KMS-11 (cell line): Measurements from ENCODE around the gene UBE2H.

Source experiments
- H2AFZ ChIP-seq: fragments of 200-600 bp; sonication (generic); 2 replicates; pipeline ENCODE4 v1.6.1; 2016; ENCODE audit warnings: antibody characterized with exemption, mixed run types, low read depth
- H3K27ac ChIP-seq: fragments of 200-600 bp; sonication (generic); 2 replicates; pipeline ENCODE4 v1.6.1; 2016; ENCODE audit warnings: mild to moderate bottlenecking, mixed run types
- H3K27me3 ChIP-seq: fragments of 200-600 bp; sonication (generic); 2 replicates; pipeline ENCODE4 v1.6.1; 2017; ENCODE audit warnings: mild to moderate bottlenecking, low read depth, mixed run types, moderate library complexity; ENCODE audit not compliant: insufficient read depth
- H3K36me3 ChIP-seq: fragments of 200-600 bp; sonication (generic); 2 replicates; pipeline ENCODE4 v1.6.1; 2017; ENCODE audit warnings: mild to moderate bottlenecking, mixed run types; ENCODE audit not compliant: insufficient read depth
- H3K4me1 ChIP-seq: fragments of 200-600 bp; sonication (generic); 2 replicates; pipeline ENCODE4 v1.6.1; 2016; ENCODE audit warnings: mild to moderate bottlenecking, low read depth, mixed run types; ENCODE audit not compliant: poor library complexity, severe bottlenecking
- H3K4me2 ChIP-seq: fragments of 200-600 bp; sonication (generic); 2 replicates; pipeline ENCODE4 v1.7.0; 2016; ENCODE audit warnings: mild to moderate bottlenecking, mixed run types
- H3K4me3 ChIP-seq: fragments of 200-600 bp; sonication (generic); IDR thresholded peaks from 2 replicates; pipeline ENCODE4 v1.6.1; 2017; ENCODE audit warnings: low read depth, low read length, mixed read lengths; ENCODE audit not compliant: insufficient read depth
- H3K79me2 ChIP-seq: fragments of 200-600 bp; sonication (generic); 2 replicates; pipeline ENCODE4 v1.6.1; 2016; ENCODE audit warnings: low read depth, mixed run types; ENCODE audit not compliant: insufficient read depth
- H3K9ac ChIP-seq: fragments of 200-600 bp; sonication (generic); 2 replicates; pipeline ENCODE4 v1.6.1; 2016; ENCODE audit warnings: mild to moderate bottlenecking, mixed run types
- H4K20me1 ChIP-seq: fragments of 200-600 bp; sonication (generic); 2 replicates; pipeline ENCODE4 v1.6.1; 2016; ENCODE audit warnings: mild to moderate bottlenecking, mixed run types; ENCODE audit not compliant: insufficient read depth
- CTCF ChIP-seq: fragments of 200-600 bp; sonication (generic); conservative IDR thresholded peaks from 2 replicates; pipeline ENCODE4 v1.6.1; 2017; ENCODE audit warnings: low read depth, mild to moderate bottlenecking, antibody characterized with exemption, low read length, moderate library complexity, mixed read lengths

UBE2H gene

GRCh38 chr7:129923709-129924108, 29.1 kb downstream of the UBE2H start:
- H4K20me1 ChIP-seq: peaks cover 13% of the 10 kb centered on the region; the same call in 1 of the 2 replicates
- TF ChIP-seq CTCF: no peak
- H3K27ac ChIP-seq: peak overlapping the region; percentile 15; the same call in 1 of the 2 replicates
- H3K36me3 ChIP-seq: 0 out of 2 replicates have a peak, but pooled peaks cover 3% of the 10 kb centered on the region
- peak overlapping the region; percentile 34 for H3K4me2 ChIP-seq
- no peaks in the 10 kb centered on the region for H3K27me3 ChIP-seq
- H3K4me1 ChIP-seq: peaks cover 28% of the 10 kb centered on the region
- peaks cover 54% of the 10 kb centered on the region; the same call in 1 of the 2 replicates for H3K79me2 ChIP-seq
- no peak overlapping the region for H3K4me3 ChIP-seq
- H3K9ac ChIP-seq: no peak overlapping the region
- H2AFZ ChIP-seq: no peak overlapping the region

GRCh38 chr7:129919492-129919891, 33.3 kb downstream of the UBE2H start:
- H3K27me3 ChIP-seq: no peaks in the 10 kb centered on the region
- no peak overlapping the region for H3K4me2 ChIP-seq
- no peak overlapping the region for H3K4me3 ChIP-seq
- H2AFZ ChIP-seq: no peak overlapping the region
- no peak for TF ChIP-seq CTCF
- peaks cover 59% of the 10 kb centered on the region; the same call in 1 of the 2 replicates for H3K79me2 ChIP-seq
- H3K36me3 ChIP-seq: no peaks in the 10 kb centered on the region
- H3K9ac ChIP-seq: no peak overlapping the region
- no peak overlapping the region for H3K27ac ChIP-seq
- peaks cover 34% of the 10 kb centered on the region for H3K4me1 ChIP-seq
- peaks cover 12% of the 10 kb centered on the region for H4K20me1 ChIP-seq

GRCh38 chr7:129918922-129919321, 33.8 kb downstream of the UBE2H start:
- peaks cover 12% of the 10 kb centered on the region for H4K20me1 ChIP-seq
- no peak overlapping the region for H3K4me3 ChIP-seq
- H3K27me3 ChIP-seq: no peaks in the 10 kb centered on the region
- no peak overlapping the region for H2AFZ ChIP-seq
- no peaks in the 10 kb centered on the region for H3K36me3 ChIP-seq
- peaks cover 34% of the 10 kb centered on the region for H3K4me1 ChIP-seq
- peaks cover 63% of the 10 kb centered on the region; the same call in 1 of the 2 replicates for H3K79me2 ChIP-seq
- H3K9ac ChIP-seq: no peak overlapping the region
- no peak overlapping the region for H3K27ac ChIP-seq
- no peak overlapping the region for H3K4me2 ChIP-seq
- no peak for TF ChIP-seq CTCF

GRCh38 chr7:129917934-129918333, 34.8 kb downstream of the UBE2H start:
- no peak overlapping the region for H3K4me3 ChIP-seq
- H2AFZ ChIP-seq: no peak overlapping the region
- H3K4me1 ChIP-seq: peaks cover 32% of the 10 kb centered on the region
- H3K27ac ChIP-seq: no peak overlapping the region
- no peak overlapping the region for H3K4me2 ChIP-seq
- no peaks in the 10 kb centered on the region for H3K27me3 ChIP-seq
- peaks cover 5% of the 10 kb centered on the region for H4K20me1 ChIP-seq
- no peak for TF ChIP-seq CTCF
- H3K79me2 ChIP-seq: peaks cover 65% of the 10 kb centered on the region
- no peak overlapping the region for H3K9ac ChIP-seq
- no peaks in the 10 kb centered on the region for H3K36me3 ChIP-seq
